Inferior parietal cortex (tissue), 1 donor: Measurements from ENCODE around the gene PRKAR1B.

Experiments
- DNase-seq: peaks from one replicate; pipeline ENCODE4 v3.0.0-alpha.2; 2016; ENCODE audit errors: extremely low spot score

PRKAR1B gene

DNA sequence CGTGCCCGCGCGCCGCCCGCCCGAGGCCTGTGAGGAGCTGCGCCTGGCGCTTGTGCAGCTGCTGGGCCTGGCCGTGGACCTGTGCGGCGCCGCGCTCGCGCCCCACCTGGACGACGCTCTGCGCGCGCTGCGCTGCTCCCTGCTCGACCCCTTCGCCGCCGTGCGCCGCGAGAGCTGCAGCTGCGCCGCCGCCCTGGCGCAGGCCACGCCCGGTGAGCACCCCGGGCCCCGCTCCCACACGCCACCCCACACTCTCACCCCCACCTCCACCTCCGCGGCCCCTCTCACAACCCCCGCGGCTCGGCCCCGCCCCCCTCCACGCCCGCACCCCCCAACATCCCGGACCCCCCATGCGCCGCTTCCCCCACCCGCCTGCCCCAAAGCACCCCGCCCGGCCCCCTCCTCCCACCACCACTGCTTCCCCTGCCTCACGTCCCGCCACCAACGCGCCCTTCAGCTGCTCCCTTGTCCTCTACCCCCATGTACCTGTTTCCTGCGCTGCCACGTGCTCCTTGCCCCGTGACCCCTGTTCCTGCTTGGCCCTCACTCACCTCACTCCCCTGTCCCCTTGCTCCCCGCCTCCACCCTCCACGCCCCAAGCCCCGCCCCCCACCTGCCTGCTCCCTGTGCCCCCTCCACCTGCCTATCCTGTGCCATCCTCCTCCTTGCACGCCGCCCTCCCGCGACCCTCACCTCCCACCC, at the start of gene PRKAR1B:
Gene PRKAR1B, minus strand, starts transcription at position 178 of the 702 bp plus-strand sequence. CDS start 15,776 bp downstream, outside the sequence.
- no peak for DNase-seq

- no peak for DNase-seq
Observed at GRCh38 chr7:776381-776780, 49.3 kb upstream of the PRKAR1B start.

- peak; percentile 61 for DNase-seq
Observed at GRCh38 chr7:774161-775109, 47.4 kb upstream of the PRKAR1B start.

DNA sequence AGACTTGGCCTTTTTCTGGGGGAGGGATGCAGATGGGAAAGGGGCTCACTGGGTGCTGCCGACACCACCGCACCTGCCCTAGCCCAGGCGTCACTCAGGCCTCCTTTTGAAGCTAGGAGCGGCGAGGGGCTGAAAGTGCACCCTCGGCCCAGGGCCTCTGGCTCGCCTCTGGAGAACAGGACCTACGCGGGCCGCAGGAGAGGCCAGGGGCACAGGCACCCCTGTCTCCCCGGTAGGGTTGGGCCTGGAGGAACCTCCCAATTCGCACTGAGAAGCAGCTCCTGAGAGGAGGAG, 46.5 kb upstream of the PRKAR1B start:
- no peak for DNase-seq

GRCh38 chr7:772861-773621, 46.0 kb upstream of the PRKAR1B start:
- DNase-seq, result no peak

DNA sequence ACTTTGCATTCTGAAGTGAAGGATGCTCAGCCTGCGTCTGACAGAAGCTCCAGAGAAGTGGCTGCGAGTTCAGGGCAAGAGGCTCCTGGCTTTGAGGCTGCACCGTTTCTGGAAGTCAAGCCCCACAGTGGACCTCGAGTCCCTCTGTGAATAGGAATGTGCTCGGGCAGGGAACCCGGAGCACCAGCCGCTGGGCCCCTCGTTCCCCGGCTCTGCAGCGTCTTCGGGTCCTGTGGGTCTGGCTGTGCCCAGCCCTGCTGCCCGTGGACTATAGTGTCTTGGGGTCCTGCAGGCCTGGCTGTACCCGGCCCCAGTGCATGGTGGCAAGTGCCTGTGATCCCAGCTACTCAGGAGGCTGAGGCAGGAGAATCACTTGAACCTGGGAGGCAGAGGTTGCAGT, 45.3 kb upstream of the PRKAR1B start:
- no peak for DNase-seq

- no peak for DNase-seq
Observed at GRCh38 chr7:772005-772294, 44.9 kb upstream of the PRKAR1B start.

DNA sequence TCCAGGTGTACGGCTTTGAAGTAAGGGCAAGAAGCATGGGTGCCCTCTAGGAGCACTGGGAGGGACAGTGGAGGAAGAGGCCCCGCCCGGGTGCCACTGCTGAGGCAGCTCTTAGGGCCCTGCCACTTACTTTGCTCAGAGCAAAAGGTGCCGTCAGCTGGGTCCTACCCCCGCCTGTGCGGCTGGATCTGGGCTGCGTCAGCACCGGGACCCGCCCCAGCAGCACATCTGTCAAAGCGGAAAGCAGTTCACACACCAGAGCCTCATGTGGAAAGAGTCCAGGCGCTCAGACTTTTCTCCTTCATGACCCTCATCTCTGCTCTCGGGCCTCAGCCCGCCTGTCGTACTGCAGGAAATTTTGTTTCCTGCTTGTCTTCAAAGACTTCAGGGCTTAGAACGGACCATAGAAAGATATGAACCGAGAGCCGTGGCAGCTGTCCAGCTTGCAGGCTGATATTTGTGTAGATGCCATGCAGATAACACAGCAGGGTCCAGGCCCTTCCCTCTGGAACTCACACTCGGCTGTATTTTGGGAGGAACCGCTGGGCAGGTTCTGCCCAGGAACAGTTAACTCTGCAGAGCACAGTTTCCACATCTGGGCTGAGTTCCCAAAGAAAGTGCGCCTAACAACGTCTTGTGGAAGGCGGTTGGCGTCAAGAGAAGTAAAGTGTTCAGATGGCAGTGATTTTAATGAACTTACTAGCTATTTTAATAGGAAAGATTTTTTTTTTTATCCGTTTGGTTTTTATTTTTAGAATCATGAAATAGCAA, 44.3 kb upstream of the PRKAR1B start:
- no peak for DNase-seq

DNA sequence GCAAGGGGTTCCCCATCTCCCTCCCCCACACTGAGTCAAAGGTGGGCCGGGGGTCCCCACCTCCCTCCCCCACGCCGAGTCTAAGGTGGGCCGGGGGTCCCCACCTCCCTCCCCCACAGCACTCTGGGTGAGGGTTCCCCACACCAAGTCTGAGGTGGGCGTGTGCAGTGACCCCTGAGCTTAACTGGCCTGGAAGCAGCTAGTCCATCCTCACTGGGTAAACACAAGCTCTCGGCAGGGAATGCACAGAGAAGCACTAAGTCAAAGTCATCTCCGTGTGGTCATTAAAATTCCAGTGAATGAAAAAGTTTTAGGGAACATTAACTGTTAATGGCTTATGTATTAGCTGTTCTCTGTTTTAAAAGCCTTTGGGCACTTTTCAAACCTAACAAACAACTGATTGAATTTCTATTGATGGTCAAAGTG, 43.7 kb upstream of the PRKAR1B start:
- no peak for DNase-seq

DNA sequence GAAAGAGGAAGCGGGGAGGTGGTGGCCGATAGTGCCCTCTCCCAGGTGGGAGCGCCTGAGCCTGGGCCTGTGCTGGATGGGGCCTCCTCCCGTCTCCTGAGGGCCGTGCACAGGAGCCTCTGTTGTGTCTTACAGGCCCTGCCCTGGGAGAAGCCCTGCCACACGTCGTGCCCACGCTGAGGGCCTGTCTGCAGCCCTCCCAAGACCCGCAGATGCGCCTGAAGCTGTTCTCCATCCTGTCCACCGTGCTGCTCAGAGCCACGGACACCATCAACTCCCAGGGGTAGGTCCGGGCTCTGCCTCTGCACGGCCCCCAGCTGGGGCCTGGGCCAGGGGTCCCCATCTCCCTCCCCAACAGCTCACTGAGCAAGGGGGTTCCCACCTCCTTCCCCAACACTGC, 43.3 kb upstream of the PRKAR1B start:
- no peak for DNase-seq

GRCh38 chr7:768881-769504, 41.9 kb upstream of the PRKAR1B start:
- no peak for DNase-seq

GRCh38 chr7:767941-768731, 41.1 kb upstream of the PRKAR1B start:
- DNase-seq, result no peak

DNA sequence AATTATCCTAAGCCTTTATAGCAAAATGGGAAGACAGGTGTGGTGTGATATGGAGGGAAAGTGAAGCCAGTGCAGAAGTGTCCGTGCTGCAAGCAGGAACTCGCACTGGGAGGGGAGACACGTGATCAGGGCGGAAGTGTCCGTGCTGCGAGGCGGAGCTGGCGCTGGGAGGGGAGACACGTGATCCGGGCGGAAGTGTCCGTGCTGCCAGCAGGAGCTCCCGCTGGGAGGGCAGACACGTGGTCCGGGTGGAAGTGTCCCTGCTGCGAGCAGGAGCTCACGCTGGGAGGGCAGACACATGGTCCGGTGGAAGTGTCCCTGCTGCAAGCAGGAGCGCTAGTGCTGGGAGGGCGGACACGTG, 40.5 kb upstream of the PRKAR1B start:
- no peak for DNase-seq

DNA sequence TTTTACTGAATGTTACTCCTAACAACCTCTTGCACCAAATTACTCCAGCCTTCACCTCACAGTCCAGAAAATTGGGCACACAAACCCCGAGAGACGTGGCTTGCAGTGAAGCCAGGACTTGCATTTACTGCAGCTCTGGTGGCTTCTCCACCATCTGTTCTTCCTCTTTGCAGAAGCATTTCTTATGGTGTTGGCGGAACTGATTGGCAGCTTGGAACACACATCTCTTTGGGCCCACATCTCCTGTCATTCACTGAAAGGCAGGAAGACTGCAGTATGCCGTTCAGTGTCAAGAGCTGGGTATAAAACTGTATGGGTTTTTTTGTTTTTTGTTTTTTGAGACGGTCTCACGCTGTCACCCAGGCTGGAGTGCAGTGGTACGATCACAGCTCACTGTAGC, 38.3 kb upstream of the PRKAR1B start:
- DNase-seq, result no peak

GRCh38 chr7:763762-764161, 36.7 kb upstream of the PRKAR1B start:
- no peak for DNase-seq

- no peak for DNase-seq
Observed at GRCh38 chr7:762885-763284, 35.8 kb upstream of the PRKAR1B start.

GRCh38 chr7:761631-762030, 34.5 kb upstream of the PRKAR1B start:
- no peak for DNase-seq

DNA sequence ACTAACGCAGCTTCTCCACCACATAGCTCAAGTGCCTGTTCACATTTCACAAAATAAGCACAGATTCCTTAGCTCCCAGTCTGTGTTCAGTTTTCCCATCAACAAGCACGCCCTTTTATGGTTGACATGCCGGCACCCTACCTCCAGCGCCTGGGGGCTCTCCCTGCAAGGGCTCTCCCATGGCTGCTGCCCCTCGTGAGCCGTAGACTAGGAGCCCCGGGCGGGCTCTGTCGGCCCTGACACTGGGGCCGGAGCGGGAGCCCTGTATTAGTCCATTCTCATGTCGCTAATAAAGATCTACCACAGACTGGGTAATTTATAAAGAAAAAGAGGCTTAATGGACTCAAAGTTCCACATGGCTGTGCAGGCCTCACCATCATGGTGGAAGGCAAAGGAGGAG, 34.0 kb upstream of the PRKAR1B start:
- no peak for DNase-seq

DNA sequence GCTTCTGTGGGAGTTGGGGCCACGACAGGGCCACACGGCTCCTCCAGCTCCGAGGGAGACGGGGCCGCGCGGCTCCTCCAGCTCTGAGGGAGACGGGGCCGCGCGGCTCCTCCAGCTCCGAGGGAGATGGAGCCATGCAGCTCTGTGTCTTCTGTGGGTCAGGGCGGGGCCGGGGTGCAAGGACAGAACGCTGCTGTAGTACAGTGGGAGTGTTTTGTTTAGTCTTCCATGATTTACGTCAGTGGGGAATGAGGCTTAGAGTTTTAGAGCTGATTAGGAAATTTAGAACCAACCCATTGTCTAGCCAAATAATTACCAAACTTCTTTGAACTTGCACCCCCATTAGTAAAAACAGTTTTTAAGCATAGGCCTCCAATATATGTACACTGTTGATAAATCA, 32.9 kb upstream of the PRKAR1B start:
- DNase-seq, result no peak

- no peak for DNase-seq
Observed at GRCh38 chr7:759569-759968, 32.5 kb upstream of the PRKAR1B start.

DNA sequence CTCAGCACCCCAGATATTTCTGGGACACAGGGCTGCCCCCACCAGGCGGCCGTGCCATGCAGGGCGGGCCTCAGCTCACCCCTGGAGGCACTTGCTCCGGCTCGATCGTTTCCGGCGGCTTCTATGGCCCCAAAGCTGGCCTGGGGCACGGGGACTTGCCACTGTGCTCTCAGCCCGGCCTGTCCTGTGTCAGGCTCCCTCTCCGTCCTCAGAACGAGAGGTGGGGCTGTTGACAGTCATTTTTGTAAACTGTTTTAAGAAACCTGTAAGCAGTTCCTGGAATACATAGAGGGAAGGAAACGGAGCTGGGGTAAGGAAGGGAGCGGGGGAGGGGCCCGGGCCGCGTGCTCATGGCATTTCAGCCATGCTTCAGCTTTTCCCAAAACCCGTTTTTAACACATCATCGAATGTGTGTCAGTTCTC, 30.7 kb upstream of the PRKAR1B start:
- DNase-seq, result no peak
